Measurements from ENCODE around the gene PCSK6. TPM values are rescaled to one million over a fixed set of nuclear protein-coding genes. Genes with fewer than 3 reads are reported as not detected.

Gene PCSK6
- total and polyA plus RNA-seq, 7 donors = 8.3 to 32.7 (median 13.3) TPM

GRCh38 chr15:101533371-101534140 lies 44.0 kb upstream of the PCSK6 start:
- H3K36me3 ChIP-seq (ENCODE audit: insufficient read depth in 1 of 2, low read depth in 1 of 2) = no peaks in the 10 kb centered on the region
- DNase-seq (peak in 1 of 2 donors; percentile 35), ATAC-seq (no peak)
- H3K27me3 ChIP-seq (ENCODE audit: insufficient read depth in 3 of 3, low read length in 2 of 3) = no peaks in the 10 kb centered on the region
- no peaks in the 10 kb centered on the region for H3K9me3 ChIP-seq
- no peak overlapping the region for H3K4me3 ChIP-seq
- no peaks in the 10 kb centered on the region for H3K4me1 ChIP-seq
- H3K27ac ChIP-seq = no peak overlapping the region
- no peak for TF ChIP-seq CTCF (IDR thresholded peaks at IDR 0.05)
- intact Hi-C loops (cut with DNase I) = no loop called here
- WGBS, 3 donors = 87 to 91% (median 90%) methylated on average over 13 of the region's 13 CpGs

GRCh38 chr15:101532865-101533264 lies 43.4 kb upstream of the PCSK6 start:
- Histone ChIP-seq H3K27me3 (ENCODE audit: insufficient read depth in 3 of 3, low read length in 2 of 3) (no peaks in the 10 kb centered on the region), H3K9me3 (no peaks in the 10 kb centered on the region), H3K4me1 (no peaks in the 10 kb centered on the region), H3K36me3 (ENCODE audit: insufficient read depth in 1 of 2, low read depth in 1 of 2) (no peaks in the 10 kb centered on the region), H3K27ac (no peak overlapping the region), H3K4me3 (no peak overlapping the region)
- intact Hi-C loops (cut with DNase I) = no loop called here
- no peak for TF ChIP-seq CTCF (IDR thresholded peaks at IDR 0.05)
- WGBS, 3 donors = 92 to 93% (median 92%) methylated on average over 6 of the region's 6 CpGs
- ATAC-seq (no peak), DNase-seq (no peak)

- H3K4me1 ChIP-seq = no peaks in the 10 kb centered on the region
- peak in 1 of 2 donors; percentile 39 for DNase-seq
- H3K27me3 ChIP-seq (ENCODE audit: insufficient read depth in 3 of 3, low read length in 2 of 3) = peaks cover 0 to 2% (median 0%) of the 10 kb centered on the region in 3 donors
- no peaks in the 10 kb centered on the region for H3K9me3 ChIP-seq
- no peak overlapping the region for H3K4me3 ChIP-seq
- 56 to 63% (median 60%) methylated on average over 12 to 13 of the region's 13 CpGs for WGBS, 3 donors
- intact Hi-C loops (cut with DNase I) = no loop called here
- no peak for TF ChIP-seq CTCF (IDR thresholded peaks at IDR 0.05)
- H3K36me3 ChIP-seq (ENCODE audit: insufficient read depth in 1 of 2, low read depth in 1 of 2) = no peaks in the 10 kb centered on the region
- no peak for ATAC-seq
- no peak overlapping the region for H3K27ac ChIP-seq
Observed at GRCh38 chr15:101531170-101531569, 41.7 kb upstream of the PCSK6 start.

- Histone ChIP-seq H3K36me3 (ENCODE audit: insufficient read depth in 1 of 2, low read depth in 1 of 2) (no peaks in the 10 kb centered on the region), H3K27ac (no peak overlapping the region), H3K27me3 (ENCODE audit: insufficient read depth in 3 of 3, low read length in 2 of 3) (peaks cover 0 to 2% (median 0%) of the 10 kb centered on the region in 3 donors), H3K4me3 (no peak overlapping the region), H3K4me1 (no peaks in the 10 kb centered on the region), H3K9me3 (no peaks in the 10 kb centered on the region)
- intact Hi-C loops (cut with DNase I) = no loop called here
- TF ChIP-seq CTCF (IDR thresholded peaks at IDR 0.05) = no peak
- 95 to 97% (median 96%) methylated on average over 17 of the region's 17 CpGs for WGBS, 3 donors
- DNase-seq (peak in 1 of 2 donors; percentile 39), ATAC-seq (no peak)
Observed at GRCh38 chr15:101530224-101530958, 40.9 kb upstream of the PCSK6 start.
